ENCODE measurements around the gene SF3B3.
"Not testable (repeated sequence)": the region's sequence is repeated elsewhere in the genome, so short reads cannot be mapped to it uniquely, and the experiment has no call there.

The SF3B3 gene

GRCh38 chr16:70568601-70569237 lies 45.1 kb downstream of the SF3B3 start:
- DNase-seq (ENCODE audit: low spot score), result no peak

- DNase-seq (ENCODE audit: low spot score), result no peak
Measured at GRCh38 chr16:70569752-70570151, 46.1 kb downstream of the SF3B3 start.

- DNase-seq (ENCODE audit: low spot score), result no peak
Measured at GRCh38 chr16:70570967-70571570, 47.5 kb downstream of the SF3B3 start.

GRCh38 chr16:70571623-70572022 lies 48.0 kb downstream of the SF3B3 start:
- DNase-seq (ENCODE audit: low spot score), result no peak

GRCh38 chr16:70572050-70572925 lies 48.7 kb downstream of the SF3B3 start:
- peak; percentile 21 for DNase-seq (ENCODE audit: low spot score)

GRCh38 chr16:70572926-70573270 lies 49.3 kb downstream of the SF3B3 start:
- DNase-seq (ENCODE audit: low spot score), result no peak

GRCh38 chr16:70573451-70574121 lies 50.0 kb downstream of the SF3B3 start:
- peak; percentile 98 for DNase-seq (ENCODE audit: low spot score)

GRCh38 chr16:70574595-70575271 lies 51.1 kb downstream of the SF3B3 start:
- DNase-seq (ENCODE audit: low spot score), result peak; percentile 48

GRCh38 chr16:70575376-70575775 lies 51.8 kb downstream of the SF3B3 start:
- DNase-seq (ENCODE audit: low spot score), result no peak

GRCh38 chr16:70576431-70577255 lies 53.0 kb downstream of the SF3B3 start:
- peak; percentile 53 for DNase-seq (ENCODE audit: low spot score)

GRCh38 chr16:70577256-70577698 lies 53.7 kb downstream of the SF3B3 start:
- DNase-seq (ENCODE audit: low spot score), result no peak

- DNase-seq (ENCODE audit: low spot score), result no peak
Measured at GRCh38 chr16:70578035-70578434, 54.4 kb downstream of the SF3B3 start.

GRCh38 chr16:70579248-70579647 lies 55.6 kb downstream of the SF3B3 start:
- DNase-seq (ENCODE audit: low spot score), result no peak

- no peak for DNase-seq (ENCODE audit: low spot score)
Measured at GRCh38 chr16:70579648-70580630, 56.3 kb downstream of the SF3B3 start.

GRCh38 chr16:70582280-70582978 lies 58.8 kb downstream of the SF3B3 start:
- DNase-seq (ENCODE audit: low spot score), result no peak

- DNase-seq (ENCODE audit: low spot score), result no peak
Measured at GRCh38 chr16:70586731-70587130, 63.1 kb downstream of the SF3B3 start.

GRCh38 chr16:70588565-70588964 lies 64.9 kb downstream of the SF3B3 start:
- peak; percentile 64 for DNase-seq (ENCODE audit: low spot score)

- DNase-seq (ENCODE audit: low spot score), result not testable (repeated sequence)
Measured at GRCh38 chr16:70589416-70589815, 65.8 kb downstream of the SF3B3 start.

GRCh38 chr16:70589998-70590471 lies 66.4 kb downstream of the SF3B3 start:
- DNase-seq (ENCODE audit: low spot score), result no peak
